Tibial artery (tissue), 4 donors: ENCODE results near the gene MRPL10.

Experiments
- DNase-seq, 2 donors: peaks; one replicate each; pipeline ENCODE4 v3.0.0-alpha.2; 2019
- H3K27ac ChIP-seq, 2 donors: fragments of 200-600 bp; sonication (generic) in 1 of 2; 1 replicate in 1 of 2; 2 replicates in 1 of 2; pipeline ENCODE4 v1.5.1; 2018 to 2019; ENCODE audit warnings: mild to moderate bottlenecking in 1 of 2
- H3K27me3 ChIP-seq, 2 donors: fragments of 200-600 bp; sonication (generic) in 1 of 2; one replicate each; pipeline versions ENCODE4 v1.5.1 to v1.6.0; 2016 to 2019
- H3K36me3 ChIP-seq, 3 donors: fragments of 200-600 bp; sonication (generic) in 2 of 3; one replicate each; pipeline ENCODE4 v1.5.1; 2016 to 2019; ENCODE audit warnings: mild to moderate bottlenecking in 2 of 3
- H3K4me1 ChIP-seq, 4 donors: fragments of 200-600 bp; sonication (generic) in 2 of 4; 1 replicate in 3 of 4; 2 replicates in 1 of 4; pipeline ENCODE4 v1.5.1; 2016 to 2019
- H3K4me3 ChIP-seq, 2 donors: fragments of 200-600 bp; sonication (generic) in 1 of 2; 1 replicate in 1 of 2; 2 replicates in 1 of 2; pipeline ENCODE4 v1.5.1; 2018 to 2019; ENCODE audit warnings: mild to moderate bottlenecking in 2 of 2
- H3K9me3 ChIP-seq, 3 donors: fragments of 200-600 bp; sonication (generic) in 1 of 3; one replicate each; pipeline ENCODE4 v1.5.1; 2016 to 2019
- intact Hi-C: fragments of 100-400 bp; cut with DNase I; formaldehyde crosslinking; loops from one replicate; pipeline ENCODE4 v1.15.0; 2023; ENCODE audit warnings: low total_unique reads
- TF ChIP-seq, protein P1 (sequence below), 2 experiments: fragments of 200-600 bp in 1 of 2; fragments of 450-650 bp in 1 of 2; IDR thresholded peaks; one replicate each; pipeline ENCODE4 v1.5.1; 2017 to 2019; ENCODE audit warnings: antibody characterized with exemption in 2 of 2, mild to moderate bottlenecking in 1 of 2, moderate library complexity in 1 of 2

The MRPL10 gene

DNA sequence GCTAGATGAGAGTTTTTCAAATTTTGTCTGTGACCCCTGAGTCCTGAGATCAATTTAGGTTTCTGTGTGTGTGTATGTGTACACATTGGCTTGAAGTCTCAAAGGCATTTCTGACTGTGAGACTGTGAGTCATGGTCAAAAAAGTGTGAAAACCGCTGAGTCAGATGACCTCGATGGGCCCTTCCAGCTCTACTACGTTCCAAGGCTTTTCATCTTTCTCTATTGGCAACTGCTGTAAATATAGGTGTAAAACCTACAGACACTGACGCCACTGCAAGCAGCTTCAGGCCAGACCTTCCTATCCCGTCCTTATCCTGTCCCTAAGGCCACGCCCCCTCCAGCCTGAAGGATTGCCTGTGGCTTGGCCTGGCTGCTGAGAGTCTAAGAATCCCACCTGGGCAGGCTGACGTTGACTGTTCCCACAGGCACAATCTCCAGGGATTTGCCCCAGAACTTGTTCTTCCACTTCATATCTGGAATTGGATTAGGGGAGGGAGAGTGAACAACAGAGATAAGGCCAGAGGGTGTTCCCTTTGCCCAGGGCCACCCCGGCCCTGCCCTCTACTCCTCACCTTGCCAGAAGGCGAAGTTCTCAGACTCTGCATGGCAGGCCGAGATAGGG is 21.0 kb downstream of the MRPL10 start:
- intact Hi-C loops, result no loop called here

DNA sequence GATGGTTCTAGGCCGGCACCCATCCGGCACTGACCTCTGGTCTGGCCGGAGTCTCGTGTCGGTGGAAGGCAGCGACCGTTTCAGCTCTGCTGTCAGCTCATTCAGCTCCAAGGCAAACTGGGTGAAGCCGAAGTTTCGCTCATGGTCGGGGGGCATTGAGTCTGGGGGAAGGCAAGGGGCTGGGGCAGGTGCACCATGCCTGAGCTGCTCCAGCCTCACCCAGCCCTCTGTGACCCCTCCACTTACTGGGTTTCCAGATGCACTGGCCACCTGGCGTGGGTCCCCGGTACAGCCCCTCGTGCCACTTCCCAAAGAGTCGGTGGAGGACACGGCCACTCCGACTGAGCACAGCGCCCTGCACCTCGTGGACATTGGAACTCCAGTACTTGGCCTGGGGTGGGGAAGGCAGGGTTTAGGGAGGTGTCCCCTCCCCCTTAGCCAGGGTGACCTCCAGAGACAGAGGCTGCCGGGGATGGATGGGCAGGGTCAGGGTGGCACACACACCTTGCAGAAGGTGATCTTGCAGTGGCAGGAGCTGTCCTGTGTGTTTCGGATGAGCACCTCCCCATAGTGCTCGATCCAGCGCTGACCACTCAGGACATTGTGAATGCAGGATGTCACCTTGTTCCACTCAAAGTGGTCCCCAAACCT is 22.4 kb downstream of the MRPL10 start:
- Histone ChIP-seq H3K4me1 (peaks cover 0 to 5% (median 0%) of the 10 kb centered on the region in 4 donors), H3K9me3 (no peaks in the 10 kb centered on the region), H3K27me3 (no peaks in the 10 kb centered on the region), H3K27ac (no peak overlapping the region), H3K36me3 (peaks cover 6 to 58% (median 53%) of the 10 kb centered on the region in 3 donors), H3K4me3 (no peak overlapping the region)
- TF ChIP-seq, protein P1, sequence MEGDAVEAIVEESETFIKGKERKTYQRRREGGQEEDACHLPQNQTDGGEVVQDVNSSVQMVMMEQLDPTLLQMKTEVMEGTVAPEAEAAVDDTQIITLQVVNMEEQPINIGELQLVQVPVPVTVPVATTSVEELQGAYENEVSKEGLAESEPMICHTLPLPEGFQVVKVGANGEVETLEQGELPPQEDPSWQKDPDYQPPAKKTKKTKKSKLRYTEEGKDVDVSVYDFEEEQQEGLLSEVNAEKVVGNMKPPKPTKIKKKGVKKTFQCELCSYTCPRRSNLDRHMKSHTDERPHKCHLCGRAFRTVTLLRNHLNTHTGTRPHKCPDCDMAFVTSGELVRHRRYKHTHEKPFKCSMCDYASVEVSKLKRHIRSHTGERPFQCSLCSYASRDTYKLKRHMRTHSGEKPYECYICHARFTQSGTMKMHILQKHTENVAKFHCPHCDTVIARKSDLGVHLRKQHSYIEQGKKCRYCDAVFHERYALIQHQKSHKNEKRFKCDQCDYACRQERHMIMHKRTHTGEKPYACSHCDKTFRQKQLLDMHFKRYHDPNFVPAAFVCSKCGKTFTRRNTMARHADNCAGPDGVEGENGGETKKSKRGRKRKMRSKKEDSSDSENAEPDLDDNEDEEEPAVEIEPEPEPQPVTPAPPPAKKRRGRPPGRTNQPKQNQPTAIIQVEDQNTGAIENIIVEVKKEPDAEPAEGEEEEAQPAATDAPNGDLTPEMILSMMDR (IDR thresholded peaks at IDR 0.05), result no peak
- intact Hi-C loops, result no loop called here
- no peak for DNase-seq

More for the DNA sequence above, 21.0 kb downstream of the MRPL10 start:
- H3K36me3 ChIP-seq, result peaks cover 10 to 72% (median 67%) of the 10 kb centered on the region in 3 donors
- H3K4me1 ChIP-seq, result peaks cover 0 to 4% (median 0%) of the 10 kb centered on the region in 4 donors
- H3K9me3 ChIP-seq, result no peaks in the 10 kb centered on the region
- no peaks in the 10 kb centered on the region for H3K27me3 ChIP-seq
- H3K4me3 ChIP-seq, result no peak overlapping the region
- DNase-seq, result peak in 1 of 2 donors; percentile 61
- no peak overlapping the region for H3K27ac ChIP-seq
- TF ChIP-seq, protein P1 (IDR thresholded peaks at IDR 0.05), result no peak

DNA sequence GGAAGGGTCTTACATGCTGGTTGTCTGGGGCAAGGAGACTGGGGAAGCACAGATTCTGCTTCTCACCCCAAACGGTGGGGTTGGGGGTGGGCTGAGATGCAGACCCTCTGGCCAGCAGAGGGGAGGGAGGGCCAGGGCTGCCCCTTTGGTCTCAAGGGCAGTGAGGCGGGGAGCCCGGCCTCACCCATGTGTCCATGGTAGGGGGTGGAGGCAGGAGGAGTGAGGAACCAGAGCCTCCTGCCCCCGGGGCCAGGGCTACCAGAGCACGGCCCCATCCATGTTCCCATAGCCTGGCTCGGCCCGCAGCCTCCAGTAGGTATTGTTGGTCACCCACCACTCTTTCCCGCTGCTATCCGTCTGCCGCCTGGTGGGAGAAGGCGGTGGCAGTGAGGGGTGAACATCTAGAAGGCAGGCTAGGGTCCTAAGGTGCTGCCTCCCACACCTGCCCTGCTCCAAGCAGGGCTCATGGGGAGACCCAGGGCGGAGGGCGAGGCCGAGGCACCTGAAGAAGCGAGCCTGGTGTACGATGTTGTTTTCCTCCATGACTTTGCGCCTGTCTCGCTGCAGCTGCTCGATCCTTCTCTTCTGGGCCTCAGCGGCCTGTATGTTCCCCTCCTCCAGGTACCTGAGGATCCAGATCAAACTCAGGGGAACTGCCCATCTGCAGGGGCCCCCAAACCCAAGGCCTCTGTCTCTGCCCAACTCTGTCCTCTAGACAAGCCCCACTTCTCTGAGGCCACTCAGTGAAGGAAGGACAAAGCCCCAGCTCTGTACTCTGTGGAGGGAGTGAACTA is 23.1 kb downstream of the MRPL10 start:
- no peak for DNase-seq
- Histone ChIP-seq H3K36me3 (peaks cover 6 to 51% (median 47%) of the 10 kb centered on the region in 3 donors), H3K4me3 (no peak overlapping the region), H3K27ac (no peak overlapping the region), H3K27me3 (peaks cover 0 to 4% of the 10 kb centered on the region in 2 donors), H3K4me1 (peaks cover 0 to 5% (median 0%) of the 10 kb centered on the region in 4 donors), H3K9me3 (no peaks in the 10 kb centered on the region)
- intact Hi-C loops, result no loop called here
- TF ChIP-seq, protein P1 (IDR thresholded peaks at IDR 0.05), result no peak

DNA sequence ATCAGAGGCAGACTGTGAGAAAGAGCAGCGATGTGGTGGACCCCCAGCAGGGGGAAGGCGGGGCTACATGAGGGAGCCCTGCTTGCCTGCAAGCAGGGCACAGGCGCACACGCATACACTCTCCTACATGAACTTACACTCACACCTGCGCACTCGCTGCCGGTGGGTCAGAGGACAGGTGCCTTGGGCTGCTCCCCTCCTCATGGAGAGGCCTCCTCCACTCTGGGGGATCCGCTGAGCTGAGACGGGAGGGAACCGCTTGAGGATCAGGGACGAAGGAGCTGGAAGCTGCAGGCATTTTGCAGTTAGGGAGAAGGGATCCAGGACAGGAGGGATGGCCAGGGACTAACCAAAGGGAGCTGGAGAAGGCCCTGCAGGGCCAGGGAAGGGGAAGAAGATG is 23.9 kb downstream of the MRPL10 start:
- Histone ChIP-seq H3K4me3 (no peak overlapping the region), H3K4me1 (peaks cover 0 to 5% (median 0%) of the 10 kb centered on the region in 4 donors), H3K9me3 (no peaks in the 10 kb centered on the region), H3K36me3 (peaks cover 6 to 43% (median 39%) of the 10 kb centered on the region in 3 donors), H3K27ac (no peak overlapping the region), H3K27me3 (peaks cover 0 to 9% of the 10 kb centered on the region in 2 donors)
- intact Hi-C loops, result no loop called here
- TF ChIP-seq, protein P1 (IDR thresholded peaks at IDR 0.05), result no peak
- no peak for DNase-seq

DNA sequence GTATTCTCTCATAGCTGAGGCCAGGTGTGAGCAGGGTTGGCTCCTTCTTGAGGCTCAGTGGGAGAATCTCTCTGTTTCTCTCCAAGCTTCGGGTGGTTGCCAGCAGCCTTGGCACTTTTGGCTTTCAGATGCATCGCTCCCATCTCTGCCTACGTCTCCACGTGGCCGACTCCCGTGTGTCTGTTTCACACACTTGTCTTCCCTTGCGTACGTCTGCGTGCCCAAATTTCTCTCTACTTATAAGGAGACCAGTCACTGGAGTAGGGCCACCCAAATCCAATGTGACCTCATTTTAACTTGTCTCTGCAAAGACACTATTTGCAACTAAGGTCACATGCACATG is 24.5 kb downstream of the MRPL10 start:
- H3K9me3 ChIP-seq, result no peaks in the 10 kb centered on the region
- DNase-seq, result no peak
- peaks cover 0 to 5% (median 0%) of the 10 kb centered on the region in 4 donors for H3K4me1 ChIP-seq
- no peak overlapping the region for H3K4me3 ChIP-seq
- peaks cover 6 to 38% (median 38%) of the 10 kb centered on the region in 3 donors for H3K36me3 ChIP-seq
- peaks cover 0 to 14% of the 10 kb centered on the region in 2 donors for H3K27me3 ChIP-seq
- intact Hi-C loops, result no loop called here
- no peak overlapping the region for H3K27ac ChIP-seq
- TF ChIP-seq, protein P1 (IDR thresholded peaks at IDR 0.05), result no peak
